Upper lobe of left lung (tissue), 6 donors: ENCODE data around the gene PATJ. TPM values are rescaled to one million over a fixed set of nuclear protein-coding genes. Genes with fewer than 3 reads are reported as not detected.

Source experiments
- ATAC-seq, 2 donors: fragments of 200-7000 bp; cut with Tn5 transposase; one replicate each; pipeline ENCODE4 v1.9.1; 2022; ENCODE audit warnings: mild to moderate bottlenecking in 2 of 2, moderate library complexity in 2 of 2; ENCODE audit not compliant: low FRiP score in 2 of 2
- DNase-seq, 2 donors: peaks; one replicate each; pipeline ENCODE4 v3.0.0-alpha.2; 2019 to 2020
- H3K27ac ChIP-seq, 4 donors: fragments of 200-600 bp; sonication (generic); one replicate each; pipeline ENCODE4 v1.5.1; 2016 to 2019
- H3K27me3 ChIP-seq, 4 donors: fragments of 200-600 bp; sonication (generic); one replicate each; pipeline ENCODE4 v1.5.1; 2017 to 2019
- H3K36me3 ChIP-seq, 4 donors: fragments of 200-600 bp; sonication (generic); one replicate each; pipeline ENCODE4 v1.5.1; 2016 to 2019
- H3K4me1 ChIP-seq, 4 donors: fragments of 200-600 bp; sonication (generic); one replicate each; pipeline ENCODE4 v1.5.1; 2018 to 2019
- H3K4me3 ChIP-seq, 4 donors: fragments of 200-600 bp; sonication (generic); one replicate each; pipeline ENCODE4 v1.5.1; 2017 to 2019; ENCODE audit warnings: mild to moderate bottlenecking in 2 of 4, moderate library complexity in 1 of 4
- H3K9me3 ChIP-seq, 4 donors: fragments of 200-600 bp; sonication (generic); one replicate each; pipeline ENCODE4 v1.5.1; 2018 to 2019
- EP300 ChIP-seq, 4 donors: sonication (generic); formaldehyde crosslinking; IDR thresholded peaks; one replicate each; pipeline ENCODE4 v1.5.1; 2017; ENCODE audit warnings: antibody characterized with exemption in 4 of 4, control low read depth in 2 of 4
- POLR2A ChIP-seq, 4 donors: fragments of 450-650 bp; IDR thresholded peaks; one replicate each; pipeline ENCODE4 v1.5.1; 2016 to 2017; ENCODE audit warnings: antibody characterized with exemption in 4 of 4, mild to moderate bottlenecking in 2 of 4
- POLR2AphosphoS5 ChIP-seq, 2 donors: sonication (generic); formaldehyde crosslinking; IDR thresholded peaks; one replicate each; pipeline ENCODE4 v1.5.1; 2017; ENCODE audit warnings: antibody characterized with exemption in 2 of 2
- WGBS, 2 donors: methylation state at CpG; one replicate each; pipeline ENCODE4 v1.1.5; 2017 to 2018; 5-methylcytosine and 5-hydroxymethylcytosine counted together
- total RNA-seq, 6 donors: library from RNA; depleted of rRNA in 4 of 6; stranded (reverse); fragments of >200 nt in 4 of 6; gene quantifications; one replicate each; pipeline versions ENCODE4 v1.1.0 to v1.2.1, GENCODE V29; 2016 to 2021
- TF ChIP-seq, protein P1 (sequence below), 6 experiments: fragments of 450-650 bp in 4 of 6; fragments of 200-600 bp in 2 of 6; sonication (generic) in 2 of 6; IDR thresholded peaks; one replicate each; pipeline ENCODE4 v1.5.1; 2016 to 2019; ENCODE audit warnings: antibody characterized with exemption in 6 of 6
- donor health status: DM: no; HTN: no; CAD: no; lungs with moderate emphysema.
- donor health status: DM: no; HTN: yes; CAD: no; lungs with severe emphysema.

PATJ gene
- total RNA-seq, 6 donors from 2014 or later, result 37.1 to 217 (median 70.5) TPM

DNA sequence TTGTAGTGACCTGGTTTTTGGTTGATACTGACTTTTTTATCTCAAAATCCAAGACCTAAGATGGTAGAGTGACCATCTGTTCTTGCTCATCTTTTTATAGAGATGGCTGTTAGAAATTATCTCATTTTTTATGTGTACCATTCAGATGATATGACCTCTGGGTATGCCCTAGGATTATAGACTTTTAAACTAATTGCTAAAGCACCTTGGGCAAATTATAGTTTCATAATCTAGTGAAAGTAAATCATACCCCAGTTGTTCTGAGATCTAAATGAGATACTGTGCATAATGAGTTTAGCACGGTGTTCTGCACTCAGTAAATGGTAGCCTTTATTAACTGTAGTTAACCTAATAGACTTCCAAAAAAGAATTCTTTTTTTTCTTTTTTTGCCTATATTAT is 269.8 kb downstream of the PATJ start:
- Histone ChIP-seq H3K36me3 (no peaks in the 10 kb centered on the region), H3K4me1 (peaks cover 0 to 3% (median 0%) of the 10 kb centered on the region in 4 donors), H3K9me3 (no peaks in the 10 kb centered on the region), H3K4me3 (no peak overlapping the region), H3K27me3 (no peaks in the 10 kb centered on the region), H3K27ac (no peak overlapping the region)
- ATAC-seq (no peak), DNase-seq (no peak)
- 85 to 89% methylated on average over 1 of the region's 1 CpG for WGBS, 2 donors
- TF ChIP-seq EP300 (IDR thresholded peaks at IDR 0.05) (no peak), POLR2AphosphoS5 (IDR thresholded peaks at IDR 0.05) (no peak), POLR2A (IDR thresholded peaks at IDR 0.05) (no peak)
- TF ChIP-seq, protein P1, sequence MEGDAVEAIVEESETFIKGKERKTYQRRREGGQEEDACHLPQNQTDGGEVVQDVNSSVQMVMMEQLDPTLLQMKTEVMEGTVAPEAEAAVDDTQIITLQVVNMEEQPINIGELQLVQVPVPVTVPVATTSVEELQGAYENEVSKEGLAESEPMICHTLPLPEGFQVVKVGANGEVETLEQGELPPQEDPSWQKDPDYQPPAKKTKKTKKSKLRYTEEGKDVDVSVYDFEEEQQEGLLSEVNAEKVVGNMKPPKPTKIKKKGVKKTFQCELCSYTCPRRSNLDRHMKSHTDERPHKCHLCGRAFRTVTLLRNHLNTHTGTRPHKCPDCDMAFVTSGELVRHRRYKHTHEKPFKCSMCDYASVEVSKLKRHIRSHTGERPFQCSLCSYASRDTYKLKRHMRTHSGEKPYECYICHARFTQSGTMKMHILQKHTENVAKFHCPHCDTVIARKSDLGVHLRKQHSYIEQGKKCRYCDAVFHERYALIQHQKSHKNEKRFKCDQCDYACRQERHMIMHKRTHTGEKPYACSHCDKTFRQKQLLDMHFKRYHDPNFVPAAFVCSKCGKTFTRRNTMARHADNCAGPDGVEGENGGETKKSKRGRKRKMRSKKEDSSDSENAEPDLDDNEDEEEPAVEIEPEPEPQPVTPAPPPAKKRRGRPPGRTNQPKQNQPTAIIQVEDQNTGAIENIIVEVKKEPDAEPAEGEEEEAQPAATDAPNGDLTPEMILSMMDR (IDR thresholded peaks at IDR 0.05), result no peak

GRCh38 chr1:62012836-62013235 is 270.6 kb downstream of the PATJ start:
- no peaks in the 10 kb centered on the region for H3K27me3 ChIP-seq
- TF ChIP-seq POLR2AphosphoS5 (IDR thresholded peaks at IDR 0.05), result no peak
- TF ChIP-seq, protein P1 (IDR thresholded peaks at IDR 0.05), result no peak
- TF ChIP-seq EP300 (IDR thresholded peaks at IDR 0.05), result no peak
- TF ChIP-seq POLR2A (IDR thresholded peaks at IDR 0.05), result no peak
- H3K27ac ChIP-seq, result no peak overlapping the region
- 73 to 87% methylated on average over 6 of the region's 6 CpGs for WGBS, 2 donors
- H3K4me1 ChIP-seq, result peaks cover 0 to 3% (median 0%) of the 10 kb centered on the region in 4 donors
- H3K9me3 ChIP-seq, result no peaks in the 10 kb centered on the region
- DNase-seq (no peak), ATAC-seq (no peak)
- no peaks in the 10 kb centered on the region for H3K36me3 ChIP-seq
- H3K4me3 ChIP-seq, result no peak overlapping the region

DNA sequence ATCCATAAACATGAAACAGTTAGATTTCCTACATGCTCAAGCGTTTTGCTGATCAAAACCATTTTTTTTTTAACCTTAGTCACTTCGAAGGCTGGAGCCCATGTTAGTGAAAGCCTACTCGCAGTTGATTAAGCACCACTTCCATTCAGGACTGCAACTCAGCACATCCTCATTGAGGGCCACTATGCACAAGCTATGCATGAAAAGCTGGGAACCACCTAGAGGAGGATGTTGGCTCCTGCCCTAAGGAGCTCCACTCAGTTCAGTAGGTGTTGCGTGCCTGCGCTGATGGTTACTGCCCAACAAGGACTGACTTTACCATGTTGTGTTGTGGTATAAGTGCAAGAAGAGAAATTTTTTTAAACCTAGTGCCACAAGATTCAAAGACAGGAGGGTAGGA is 271.0 kb downstream of the PATJ start:
- no peak for ATAC-seq
- no peaks in the 10 kb centered on the region for H3K36me3 ChIP-seq
- DNase-seq, result no peak
- no peaks in the 10 kb centered on the region for H3K9me3 ChIP-seq
- H3K4me1 ChIP-seq, result peaks cover 0 to 3% (median 0%) of the 10 kb centered on the region in 4 donors
- 86 to 93% methylated on average over 5 of the region's 5 CpGs for WGBS, 2 donors
- no peak overlapping the region for H3K27ac ChIP-seq
- H3K4me3 ChIP-seq, result no peak overlapping the region
- TF ChIP-seq POLR2A (IDR thresholded peaks at IDR 0.05) (no peak), EP300 (IDR thresholded peaks at IDR 0.05) (no peak)
- H3K27me3 ChIP-seq, result no peaks in the 10 kb centered on the region

DNA sequence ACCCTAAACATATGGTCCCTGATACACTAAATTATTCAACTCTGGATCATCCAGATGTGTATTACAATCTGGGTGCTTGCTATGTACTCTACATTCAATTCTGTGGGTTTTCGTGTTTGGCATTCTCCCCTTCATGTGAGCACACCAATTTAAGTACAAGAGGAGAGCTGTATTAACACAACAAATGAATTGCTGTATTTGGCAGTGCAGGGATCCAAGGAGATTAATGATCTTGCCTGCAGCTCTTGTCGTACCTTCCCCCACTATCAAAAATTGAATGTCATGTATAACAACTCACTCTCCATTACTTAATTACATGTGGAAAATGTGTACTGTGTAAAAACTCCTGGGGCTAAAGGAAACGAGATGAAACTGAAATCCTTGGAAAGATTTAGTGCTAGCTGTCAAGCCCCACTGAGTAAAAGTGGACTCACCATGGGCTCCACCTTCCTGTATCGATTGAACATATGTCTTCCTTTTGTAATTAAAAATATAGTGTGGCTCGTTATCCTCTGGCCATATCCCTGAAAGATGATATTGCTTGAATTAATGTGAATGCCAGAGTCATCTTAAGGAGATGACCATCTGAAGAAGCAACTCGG is 280.2 kb downstream of the PATJ start:
- Histone ChIP-seq H3K27me3 (no peaks in the 10 kb centered on the region), H3K4me3 (no peak overlapping the region), H3K36me3 (no peaks in the 10 kb centered on the region), H3K9me3 (no peaks in the 10 kb centered on the region), H3K27ac (no peak overlapping the region), H3K4me1 (no peaks in the 10 kb centered on the region)
- DNase-seq (no peak), ATAC-seq (no peak)
- 79 to 92% methylated on average over 6 of the region's 6 CpGs for WGBS, 2 donors
- TF ChIP-seq, protein P1 (IDR thresholded peaks at IDR 0.05), result no peak
- TF ChIP-seq POLR2A (IDR thresholded peaks at IDR 0.05), result no peak
- TF ChIP-seq POLR2AphosphoS5 (IDR thresholded peaks at IDR 0.05), result no peak
- no peak for TF ChIP-seq EP300 (IDR thresholded peaks at IDR 0.05)

GRCh38 chr1:62024690-62025089 is 282.4 kb downstream of the PATJ start:
- H3K4me3 ChIP-seq, result no peak overlapping the region
- no peak overlapping the region for H3K27ac ChIP-seq
- no peak for DNase-seq
- H3K9me3 ChIP-seq, result no peaks in the 10 kb centered on the region
- no peaks in the 10 kb centered on the region for H3K4me1 ChIP-seq
- no peak for TF ChIP-seq EP300 (IDR thresholded peaks at IDR 0.05)
- TF ChIP-seq, protein P1 (IDR thresholded peaks at IDR 0.05), result no peak
- TF ChIP-seq POLR2AphosphoS5 (IDR thresholded peaks at IDR 0.05), result no peak
- TF ChIP-seq POLR2A (IDR thresholded peaks at IDR 0.05), result no peak
- no peaks in the 10 kb centered on the region for H3K27me3 ChIP-seq
- ATAC-seq, result no peak
- WGBS, 2 donors, result 84 to 90% methylated on average over 2 of the region's 2 CpGs
- no peaks in the 10 kb centered on the region for H3K36me3 ChIP-seq
